ENCODE data around the gene PLA2G3.

Gene PLA2G3

DNA sequence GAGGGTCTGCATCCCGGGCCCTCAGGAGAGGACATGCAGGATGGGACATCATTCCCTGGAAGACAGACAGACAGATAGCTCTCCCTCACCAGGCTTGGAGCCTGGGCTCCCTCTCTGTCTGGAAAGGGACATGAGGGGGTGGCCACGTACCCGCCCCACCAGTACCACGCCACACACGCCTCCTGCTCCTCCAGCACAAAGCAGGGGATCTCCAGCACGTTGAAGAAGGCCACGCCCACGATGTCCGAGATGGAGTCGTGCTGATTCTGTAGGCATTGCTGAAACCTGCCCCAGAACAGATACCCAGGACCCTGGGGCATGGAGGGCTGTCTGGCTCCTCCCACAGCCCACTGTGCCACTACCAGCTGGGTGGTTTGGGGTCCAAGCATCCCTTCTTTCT, 2.2 kb downstream of the PLA2G3 start:
- no peak overlapping the region for H3K27ac ChIP-seq (ENCODE audit: low read length)
- H3K79me2 ChIP-seq (ENCODE audit: low read length): no peaks in the 10 kb centered on the region
- H3K9ac ChIP-seq (ENCODE audit: low read length): no peak overlapping the region
- no peak for TF ChIP-seq EZH2phosphoT487 (IDR thresholded peaks at IDR 0.05; ENCODE audit: low read depth)
- TF ChIP-seq, protein P1, sequence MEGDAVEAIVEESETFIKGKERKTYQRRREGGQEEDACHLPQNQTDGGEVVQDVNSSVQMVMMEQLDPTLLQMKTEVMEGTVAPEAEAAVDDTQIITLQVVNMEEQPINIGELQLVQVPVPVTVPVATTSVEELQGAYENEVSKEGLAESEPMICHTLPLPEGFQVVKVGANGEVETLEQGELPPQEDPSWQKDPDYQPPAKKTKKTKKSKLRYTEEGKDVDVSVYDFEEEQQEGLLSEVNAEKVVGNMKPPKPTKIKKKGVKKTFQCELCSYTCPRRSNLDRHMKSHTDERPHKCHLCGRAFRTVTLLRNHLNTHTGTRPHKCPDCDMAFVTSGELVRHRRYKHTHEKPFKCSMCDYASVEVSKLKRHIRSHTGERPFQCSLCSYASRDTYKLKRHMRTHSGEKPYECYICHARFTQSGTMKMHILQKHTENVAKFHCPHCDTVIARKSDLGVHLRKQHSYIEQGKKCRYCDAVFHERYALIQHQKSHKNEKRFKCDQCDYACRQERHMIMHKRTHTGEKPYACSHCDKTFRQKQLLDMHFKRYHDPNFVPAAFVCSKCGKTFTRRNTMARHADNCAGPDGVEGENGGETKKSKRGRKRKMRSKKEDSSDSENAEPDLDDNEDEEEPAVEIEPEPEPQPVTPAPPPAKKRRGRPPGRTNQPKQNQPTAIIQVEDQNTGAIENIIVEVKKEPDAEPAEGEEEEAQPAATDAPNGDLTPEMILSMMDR (IDR thresholded peaks at IDR 0.05; ENCODE audit: low read depth, low read length): no peak
- no peaks in the 10 kb centered on the region for H4K20me1 ChIP-seq (ENCODE audit: insufficient read depth, low read length)
- H3K4me3 ChIP-seq (ENCODE audit: low read length): no peak overlapping the region
- no peaks in the 10 kb centered on the region for H3K9me3 ChIP-seq (ENCODE audit: insufficient read depth, low read length)
- peaks cover 9% of the 10 kb centered on the region; the same call in 1 of the 2 replicates for H3K27me3 ChIP-seq (ENCODE audit: low read depth, low read length)
- no peak overlapping the region for H3K4me2 ChIP-seq (ENCODE audit: low read length)
- no peaks in the 10 kb centered on the region for H3K36me3 ChIP-seq (replicated peaks; ENCODE audit: low read depth, low read length)
- no peak overlapping the region for H2AFZ ChIP-seq (ENCODE audit: low read depth, low read length)
- 0 out of 2 replicates have a peak, but pooled peaks cover 5% of the 10 kb centered on the region for H3K4me1 ChIP-seq (ENCODE audit: low read length)

DNA sequence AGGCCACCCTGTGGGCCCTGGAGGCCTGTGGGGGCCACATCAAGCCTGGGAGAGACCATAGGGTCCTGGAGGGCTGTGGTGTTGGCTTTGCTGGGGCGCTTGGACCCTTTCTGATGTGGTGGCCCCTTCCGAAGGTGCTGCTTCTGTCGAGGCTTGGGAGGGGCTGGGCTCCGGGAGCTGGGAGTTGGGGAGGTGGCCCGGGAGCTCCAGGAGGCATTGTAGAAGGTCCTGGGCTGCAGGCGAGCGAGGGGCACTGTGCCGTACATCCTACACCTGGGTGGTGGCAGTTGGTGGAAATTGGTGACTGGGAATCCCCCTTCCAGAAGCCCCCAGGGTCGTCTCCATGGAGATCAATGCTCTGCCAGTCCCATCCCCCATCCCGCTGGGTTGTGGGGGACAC, 2.6 kb downstream of the PLA2G3 start:
- no peaks in the 10 kb centered on the region for H3K9me3 ChIP-seq (ENCODE audit: insufficient read depth, low read length)
- H3K27ac ChIP-seq (ENCODE audit: low read length): no peak overlapping the region
- H3K4me2 ChIP-seq (ENCODE audit: low read length): no peak overlapping the region
- H3K9ac ChIP-seq (ENCODE audit: low read length): no peak overlapping the region
- no peaks in the 10 kb centered on the region for H3K79me2 ChIP-seq (ENCODE audit: low read length)
- H3K4me1 ChIP-seq (ENCODE audit: low read length): 0 out of 2 replicates have a peak, but pooled peaks cover 5% of the 10 kb centered on the region
- TF ChIP-seq EZH2phosphoT487 (IDR thresholded peaks at IDR 0.05; ENCODE audit: low read depth): no peak
- TF ChIP-seq, protein P1 (IDR thresholded peaks at IDR 0.05; ENCODE audit: low read depth, low read length): no peak
- no peaks in the 10 kb centered on the region for H4K20me1 ChIP-seq (ENCODE audit: insufficient read depth, low read length)
- no peak overlapping the region for H2AFZ ChIP-seq (ENCODE audit: low read depth, low read length)
- no peak overlapping the region for H3K4me3 ChIP-seq (ENCODE audit: low read length)
- H3K36me3 ChIP-seq (replicated peaks; ENCODE audit: low read depth, low read length): no peaks in the 10 kb centered on the region
- peaks cover 9% of the 10 kb centered on the region; the same call in 1 of the 2 replicates for H3K27me3 ChIP-seq (ENCODE audit: low read depth, low read length)

DNA sequence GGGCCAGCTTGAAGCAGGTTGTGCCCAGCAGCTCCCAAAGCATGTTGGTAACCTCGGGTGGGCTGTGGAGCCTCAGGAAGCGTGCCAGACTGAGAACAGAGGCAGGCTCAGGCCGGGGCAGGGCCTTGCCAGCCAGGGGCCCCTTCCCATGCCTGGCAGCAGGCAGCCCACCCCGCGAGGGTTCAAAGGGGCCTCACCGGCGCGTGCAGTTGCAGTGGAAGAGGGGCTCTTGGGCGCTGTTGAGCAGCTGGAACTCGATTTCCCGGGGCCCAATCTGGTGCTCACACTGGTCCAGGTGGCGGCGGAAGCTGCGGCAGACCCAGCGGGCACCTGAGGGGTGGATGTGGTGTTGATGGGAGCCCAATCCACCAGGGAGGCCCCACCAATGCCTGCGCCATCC, 3.6 kb downstream of the PLA2G3 start:
- Histone ChIP-seq H3K9me3 (ENCODE audit: insufficient read depth, low read length) (no peaks in the 10 kb centered on the region), H3K27ac (ENCODE audit: low read length) (no peak overlapping the region), H3K79me2 (ENCODE audit: low read length) (no peaks in the 10 kb centered on the region), H3K27me3 (ENCODE audit: low read depth, low read length) (peaks cover 9% of the 10 kb centered on the region; the same call in 1 of the 2 replicates), H4K20me1 (ENCODE audit: insufficient read depth, low read length) (no peaks in the 10 kb centered on the region), H3K36me3 (replicated peaks; ENCODE audit: low read depth, low read length) (no peaks in the 10 kb centered on the region), H3K4me3 (ENCODE audit: low read length) (no peak overlapping the region), H3K4me2 (ENCODE audit: low read length) (no peak overlapping the region), H2AFZ (ENCODE audit: low read depth, low read length) (no peak overlapping the region), H3K4me1 (ENCODE audit: low read length) (0 out of 2 replicates have a peak, but pooled peaks cover 5% of the 10 kb centered on the region), H3K9ac (ENCODE audit: low read length) (no peak overlapping the region)
- TF ChIP-seq, protein P1 (IDR thresholded peaks at IDR 0.05; ENCODE audit: low read depth, low read length): no peak
- no peak for TF ChIP-seq EZH2phosphoT487 (IDR thresholded peaks at IDR 0.05; ENCODE audit: low read depth)

DNA sequence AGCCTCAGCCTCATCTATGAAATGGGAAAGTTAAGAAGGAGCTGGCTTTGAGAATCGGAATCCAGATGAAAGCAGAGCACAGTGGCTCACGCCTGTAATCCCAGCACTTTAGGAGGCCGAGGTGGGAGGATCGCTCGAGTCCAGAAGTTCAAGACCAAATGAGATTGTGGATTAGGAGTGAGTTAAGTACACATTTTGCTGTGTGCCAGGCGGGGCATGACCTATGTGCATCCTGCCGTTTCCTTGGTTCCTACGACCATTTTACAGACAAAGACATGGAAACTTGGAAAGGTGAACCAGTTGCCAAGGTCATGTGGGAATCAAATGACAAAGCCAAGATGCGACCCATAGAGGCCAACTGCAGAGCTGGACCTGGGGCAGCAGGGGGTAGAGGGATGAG, 4.2 kb downstream of the PLA2G3 start:
- TF ChIP-seq, protein P1 (IDR thresholded peaks at IDR 0.05; ENCODE audit: low read depth, low read length): no peak
- TF ChIP-seq EZH2phosphoT487 (IDR thresholded peaks at IDR 0.05; ENCODE audit: low read depth): no peak
- no peaks in the 10 kb centered on the region for H3K79me2 ChIP-seq (ENCODE audit: low read length)
- H3K4me3 ChIP-seq (ENCODE audit: low read length): no peak overlapping the region
- H3K27ac ChIP-seq (ENCODE audit: low read length): no peak overlapping the region
- 0 out of 2 replicates have a peak, but pooled peaks cover 5% of the 10 kb centered on the region for H3K4me1 ChIP-seq (ENCODE audit: low read length)
- H4K20me1 ChIP-seq (ENCODE audit: insufficient read depth, low read length): no peaks in the 10 kb centered on the region
- no peak overlapping the region for H3K9ac ChIP-seq (ENCODE audit: low read length)
- H2AFZ ChIP-seq (ENCODE audit: low read depth, low read length): no peak overlapping the region
- H3K9me3 ChIP-seq (ENCODE audit: insufficient read depth, low read length): no peaks in the 10 kb centered on the region
- H3K36me3 ChIP-seq (replicated peaks; ENCODE audit: low read depth, low read length): no peaks in the 10 kb centered on the region
- peaks cover 9% of the 10 kb centered on the region; the same call in 1 of the 2 replicates for H3K27me3 ChIP-seq (ENCODE audit: low read depth, low read length)
- H3K4me2 ChIP-seq (ENCODE audit: low read length): no peak overlapping the region

Measured in OCI-LY3 (cell line).